Fibroblast of lung (primary cell): ENCODE results near the gene ABCB1. TPM values are rescaled to one million over a fixed set of nuclear protein-coding genes. Genes with fewer than 3 reads are reported as not detected.
"Not testable (repeated sequence)": the region's sequence is repeated elsewhere in the genome, so short reads cannot be mapped to it uniquely, and the experiment has no call there.

ENCODE experiments used
- DNase-seq, 2 donors: peaks; one replicate each; pipeline versions ENCODE4 v3.0.0 to v3.0.0-alpha.2; 2010; ENCODE audit warnings: low read depth in 2 of 2
- H2AFZ ChIP-seq: 2 replicates; pipeline ENCODE4 v1.5.1; 2012; ENCODE audit warnings: low read length, control low read depth, inconsistent platforms
- H3K27ac ChIP-seq: 2 replicates; pipeline ENCODE4 v1.5.1; 2011; ENCODE audit warnings: low read length, control low read depth; ENCODE audit not compliant: insufficient read depth
- H3K27me3 ChIP-seq: 2 replicates; pipeline ENCODE4 v1.5.1; 2011; ENCODE audit warnings: mild to moderate bottlenecking, low read length; ENCODE audit not compliant: control insufficient read depth, insufficient read depth
- H3K36me3 ChIP-seq: 2 replicates; pipeline ENCODE4 v1.5.1; 2011; ENCODE audit warnings: low read length; ENCODE audit not compliant: control insufficient read depth, insufficient read depth
- H3K4me1 ChIP-seq: 2 replicates; pipeline ENCODE4 v1.5.1; 2011; ENCODE audit warnings: low read length; ENCODE audit not compliant: control insufficient read depth, insufficient read depth; ENCODE audit errors: extremely low read depth
- H3K4me2 ChIP-seq: 2 replicates; pipeline ENCODE4 v1.5.1; 2011; ENCODE audit warnings: low read length, control low read depth; ENCODE audit not compliant: insufficient read depth; ENCODE audit errors: extremely low read depth
- H3K4me3 ChIP-seq, 4 experiments: fragments of 200-600 bp in 1 of 4; sonication (generic) in 1 of 4; replicated peaks in 1 of 4; 2 replicates each; pipeline ENCODE4 v1.5.1; 2011 to 2016; ENCODE audit warnings: low read length in 4 of 4, low read depth in 3 of 4, mild to moderate bottlenecking in 3 of 4, control low read depth in 2 of 4, inconsistent platforms in 1 of 4, mixed read lengths in 1 of 4; ENCODE audit not compliant: insufficient read depth in 1 of 4; ENCODE audit errors: control extremely low read depth in 1 of 4
- H3K79me2 ChIP-seq: 2 replicates; pipeline ENCODE4 v1.5.1; 2012; ENCODE audit warnings: mild to moderate bottlenecking, low read length, inconsistent platforms; ENCODE audit not compliant: control insufficient read depth, insufficient read depth
- H3K9ac ChIP-seq: 2 replicates; pipeline ENCODE4 v1.5.1; 2011; ENCODE audit warnings: mild to moderate bottlenecking, low read length, control low read depth; ENCODE audit not compliant: insufficient read depth
- H3K9me3 ChIP-seq: 2 replicates; pipeline ENCODE4 v1.5.1; 2012; ENCODE audit warnings: low read depth, low read length; ENCODE audit not compliant: control insufficient read depth, insufficient read depth
- H4K20me1 ChIP-seq: 2 replicates; pipeline ENCODE4 v1.5.1; 2011; ENCODE audit warnings: low read length; ENCODE audit not compliant: control insufficient read depth, insufficient read depth; ENCODE audit errors: extremely low read depth
- EZH2 ChIP-seq: IDR thresholded peaks from 2 replicates; pipeline ENCODE4 v1.5.1; 2012; ENCODE audit warnings: low read length, control low read depth, mild to moderate bottlenecking; ENCODE audit errors: missing control alignments
- polyA plus RNA-seq, 2 donors: library from polyadenylated mRNA; depleted of rRNA in 1 of 2; stranded (reverse) in 1 of 2; unstranded in 1 of 2; fragments of >200 nt; gene quantifications; 2 replicates each; pipeline ENCODE4 v1.2.1, GENCODE V29; 2011 to 2012; ENCODE audit warnings: missing spikeins in 1 of 2
- total RNA-seq: library from RNA; depleted of rRNA; stranded (reverse); fragments of >200 nt; gene quantifications from 2 replicates; pipeline ENCODE4 v1.2.1, GENCODE V29; 2014
- TF ChIP-seq, protein P1 (sequence below), 2 donors: IDR thresholded peaks in 1 of 2; conservative IDR thresholded peaks in 1 of 2; 1 replicate in 1 of 2; 2 replicates in 1 of 2; pipeline ENCODE4 v1.5.1; 2011 to 2012; ENCODE audit warnings: low read length in 2 of 2, control low read depth in 1 of 2, inconsistent platforms in 1 of 2, low read depth in 1 of 2, mild to moderate bottlenecking in 1 of 2

Gene ABCB1
- total and polyA plus RNA-seq, 2 donors (not counting 1 experiment from before 2014, with no cell fraction given) = 1.1 to 4.8 TPM

DNA sequence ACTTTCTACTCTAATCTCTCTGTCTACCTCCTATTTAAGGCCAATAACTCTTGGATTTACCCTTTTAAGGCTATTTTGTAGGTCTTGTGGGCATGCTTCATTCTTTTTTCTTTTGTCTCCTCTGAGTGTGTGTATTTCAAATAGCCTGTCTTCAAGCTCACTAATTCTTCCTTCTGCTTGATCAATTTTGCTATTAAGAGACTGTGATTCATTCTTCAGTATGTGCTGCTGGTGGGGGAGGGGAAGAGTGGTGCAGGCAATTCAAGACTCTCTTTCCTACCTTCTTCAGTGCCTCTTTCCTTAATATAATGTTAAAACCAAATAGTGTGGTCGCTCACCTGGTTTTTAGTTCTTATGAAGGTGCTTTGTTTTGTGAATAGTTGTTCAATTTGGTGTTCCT, 20.0 kb downstream of the ABCB1 start:
- TF ChIP-seq EZH2 = no peak
- TF ChIP-seq, protein P1, sequence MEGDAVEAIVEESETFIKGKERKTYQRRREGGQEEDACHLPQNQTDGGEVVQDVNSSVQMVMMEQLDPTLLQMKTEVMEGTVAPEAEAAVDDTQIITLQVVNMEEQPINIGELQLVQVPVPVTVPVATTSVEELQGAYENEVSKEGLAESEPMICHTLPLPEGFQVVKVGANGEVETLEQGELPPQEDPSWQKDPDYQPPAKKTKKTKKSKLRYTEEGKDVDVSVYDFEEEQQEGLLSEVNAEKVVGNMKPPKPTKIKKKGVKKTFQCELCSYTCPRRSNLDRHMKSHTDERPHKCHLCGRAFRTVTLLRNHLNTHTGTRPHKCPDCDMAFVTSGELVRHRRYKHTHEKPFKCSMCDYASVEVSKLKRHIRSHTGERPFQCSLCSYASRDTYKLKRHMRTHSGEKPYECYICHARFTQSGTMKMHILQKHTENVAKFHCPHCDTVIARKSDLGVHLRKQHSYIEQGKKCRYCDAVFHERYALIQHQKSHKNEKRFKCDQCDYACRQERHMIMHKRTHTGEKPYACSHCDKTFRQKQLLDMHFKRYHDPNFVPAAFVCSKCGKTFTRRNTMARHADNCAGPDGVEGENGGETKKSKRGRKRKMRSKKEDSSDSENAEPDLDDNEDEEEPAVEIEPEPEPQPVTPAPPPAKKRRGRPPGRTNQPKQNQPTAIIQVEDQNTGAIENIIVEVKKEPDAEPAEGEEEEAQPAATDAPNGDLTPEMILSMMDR (conservative IDR thresholded peaks at IDR 0.05 in 1 of 2, IDR thresholded peaks at IDR 0.05 in 1 of 2; ENCODE audit: low read depth in 1 of 2, low read length in 2 of 2) = no peak
- Histone ChIP-seq H3K4me2 (no peak overlapping the region), H4K20me1 (no peaks in the 10 kb centered on the region), H3K79me2 (no peaks in the 10 kb centered on the region), H3K4me3 (no peak overlapping the region), H3K27ac (no peak overlapping the region), H3K9ac (no peak overlapping the region), H2AFZ (no peak overlapping the region), H3K27me3 (no peaks in the 10 kb centered on the region), H3K9me3 (no peaks in the 10 kb centered on the region), H3K36me3 (no peaks in the 10 kb centered on the region), H3K4me1 (no peaks in the 10 kb centered on the region)
- DNase-seq = peak in 1 of 2 donors; percentile 50

DNA sequence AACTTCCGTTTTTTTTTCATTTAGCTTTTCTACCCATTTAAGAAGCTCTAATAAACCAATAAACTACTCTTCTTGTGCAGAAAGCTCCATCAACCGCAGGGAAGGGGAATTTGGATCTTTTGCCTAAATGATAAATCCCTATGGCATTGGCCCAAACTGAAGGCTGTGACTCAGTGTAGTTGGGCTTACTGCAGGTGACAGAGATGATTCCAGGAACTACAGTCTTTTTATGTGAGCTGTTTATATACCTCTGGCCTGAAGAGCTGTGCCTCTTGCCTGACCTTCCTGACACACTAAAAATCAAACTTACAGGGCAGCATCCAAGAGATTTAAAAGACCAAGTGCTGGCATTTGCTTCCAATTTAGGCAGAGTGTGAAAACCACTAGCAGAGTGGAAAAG, 25.2 kb downstream of the ABCB1 start:
- Histone ChIP-seq H3K36me3 (no peaks in the 10 kb centered on the region), H3K27ac (no peak overlapping the region), H3K4me3 (no peak overlapping the region), H3K9me3 (no peaks in the 10 kb centered on the region), H3K4me1 (peaks cover 2% of the 10 kb centered on the region), H4K20me1 (no peaks in the 10 kb centered on the region), H2AFZ (no peak overlapping the region), H3K79me2 (no peaks in the 10 kb centered on the region), H3K27me3 (no peaks in the 10 kb centered on the region), H3K9ac (no peak overlapping the region), H3K4me2 (no peak overlapping the region)
- TF ChIP-seq, protein P1 (conservative IDR thresholded peaks at IDR 0.05 in 1 of 2, IDR thresholded peaks at IDR 0.05 in 1 of 2; ENCODE audit: low read depth in 1 of 2, low read length in 2 of 2) = no peak
- TF ChIP-seq EZH2 = no peak
- DNase-seq = peak in 1 of 2 donors; percentile 82

DNA sequence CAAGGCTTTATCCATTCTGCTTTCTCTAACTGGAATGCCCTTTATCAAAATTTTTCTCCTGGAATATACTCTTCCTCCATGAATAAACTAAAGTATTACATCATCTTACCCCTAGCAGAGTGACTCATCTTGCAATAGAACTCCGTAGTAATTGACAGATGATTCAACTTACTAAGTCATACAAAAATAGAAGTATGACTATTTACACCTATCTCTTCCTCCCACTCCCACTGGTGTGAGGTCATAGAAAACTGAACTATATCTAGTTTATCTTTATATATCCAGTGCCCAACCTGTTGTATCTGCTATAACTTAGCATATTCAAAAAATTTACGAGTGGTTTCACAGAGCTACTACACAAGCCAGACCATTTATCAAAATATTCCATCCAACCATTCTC, 26.1 kb downstream of the ABCB1 start:
- H3K4me2 ChIP-seq = no peak overlapping the region
- no peak overlapping the region for H3K4me3 ChIP-seq
- H3K79me2 ChIP-seq = no peaks in the 10 kb centered on the region
- no peaks in the 10 kb centered on the region for H3K27me3 ChIP-seq
- no peaks in the 10 kb centered on the region for H3K36me3 ChIP-seq
- TF ChIP-seq, protein P1 (conservative IDR thresholded peaks at IDR 0.05 in 1 of 2, IDR thresholded peaks at IDR 0.05 in 1 of 2; ENCODE audit: low read depth in 1 of 2, low read length in 2 of 2) = no peak
- no peak for TF ChIP-seq EZH2
- no peaks in the 10 kb centered on the region for H3K9me3 ChIP-seq
- no peak overlapping the region for H2AFZ ChIP-seq
- no peak overlapping the region for H3K27ac ChIP-seq
- H3K4me1 ChIP-seq = peaks cover 2% of the 10 kb centered on the region
- no peaks in the 10 kb centered on the region for H4K20me1 ChIP-seq
- H3K9ac ChIP-seq = no peak overlapping the region
- DNase-seq = peak; percentile 62 to 91

DNA sequence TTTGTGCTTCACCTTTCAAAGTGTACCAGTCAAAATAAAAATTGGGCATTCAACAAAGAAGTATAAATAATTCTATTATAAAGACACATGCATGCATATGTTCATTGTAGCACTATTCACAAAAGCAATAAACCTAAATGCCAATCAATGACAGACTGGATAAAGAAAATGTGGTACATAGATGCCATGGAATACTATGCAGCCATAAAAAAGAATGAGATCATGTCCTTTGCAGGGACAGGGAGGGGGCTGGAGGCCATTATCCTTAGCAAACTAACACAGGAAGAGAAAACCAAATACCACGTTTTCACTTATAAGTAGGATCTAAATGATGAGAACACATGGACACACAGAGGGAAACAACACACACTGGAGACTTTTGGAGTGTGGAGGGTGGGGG, 28.2 kb downstream of the ABCB1 start:
- not testable (repeated sequence) for H2AFZ ChIP-seq, H3K36me3 ChIP-seq, H3K27ac ChIP-seq

More for the DNA sequence above, 28.2 kb downstream of the ABCB1 start:
- DNase-seq, H3K9ac ChIP-seq, H3K27me3 ChIP-seq, H3K9me3 ChIP-seq, H4K20me1 ChIP-seq, H3K79me2 ChIP-seq, H3K4me2 ChIP-seq, H3K4me3 ChIP-seq, H3K4me1 ChIP-seq: not testable (repeated sequence)
